H1 (cell line): ENCODE results near the gene LCNL1. TPM values are rescaled to one million over a fixed set of nuclear protein-coding genes. Genes with fewer than 3 reads are reported as not detected.

Source experiments
- ATF2 ChIP-seq: IDR thresholded peaks from 2 replicates; pipeline ENCODE4 v1.6.1; 2012; ENCODE audit warnings: low read length, inconsistent platforms
- BRCA1 ChIP-seq: IDR thresholded peaks from 2 replicates; pipeline ENCODE4 v1.6.1; 2012; ENCODE audit warnings: low read depth, low read length, improper control_type of control experiment
- CEBPB ChIP-seq: IDR thresholded peaks from 2 replicates; pipeline ENCODE4 v1.6.1; 2012; ENCODE audit warnings: low read depth, low read length
- CTCF ChIP-seq, 3 experiments: IDR thresholded peaks; 1 replicate in 2 of 3; 2 replicates in 1 of 3; pipeline versions ENCODE4 v1.5.1 to v1.6.1; 2011; ENCODE audit warnings: low read length in 3 of 3, mild to moderate bottlenecking in 3 of 3, inconsistent platforms in 2 of 3, low read depth in 1 of 3, moderate library complexity in 1 of 3; ENCODE audit not compliant: insufficient read depth in 1 of 3; ENCODE audit errors: control extremely low read depth in 1 of 3
- EGR1 ChIP-seq: IDR thresholded peaks from 2 replicates; pipeline ENCODE4 v1.6.1; 2011; ENCODE audit warnings: low read depth, low read length, borderline replicate concordance
- JUN ChIP-seq: IDR thresholded peaks from 2 replicates; pipeline ENCODE4 v1.6.1; 2011; ENCODE audit warnings: low read depth, mild to moderate bottlenecking, improper control_type of control experiment, low read length
- JUND ChIP-seq: IDR thresholded peaks from 2 replicates; pipeline ENCODE4 v1.6.1; 2011; ENCODE audit warnings: mild to moderate bottlenecking, improper control_type of control experiment, low read length
- KDM4A ChIP-seq: IDR thresholded peaks from one replicate; pipeline ENCODE4 v1.7.1; 2012; ENCODE audit warnings: low read depth, mild to moderate bottlenecking, moderate library complexity, low read length, inconsistent platforms; ENCODE audit not compliant: severe bottlenecking
- MAFK ChIP-seq: IDR thresholded peaks from 2 replicates; pipeline ENCODE4 v1.6.1; 2012; ENCODE audit warnings: low read depth, mild to moderate bottlenecking, improper control_type of control experiment, low read length
- NRF1 ChIP-seq: IDR thresholded peaks from 2 replicates; pipeline ENCODE4 v1.6.1; 2011; ENCODE audit warnings: mild to moderate bottlenecking, low read depth, low read length, improper control_type of control experiment
- PHF8 ChIP-seq: fragments of 200-600 bp; sonication (generic); conservative IDR thresholded peaks from 2 replicates; pipeline ENCODE4 v1.7.1; 2012; ENCODE audit warnings: low read depth, mild to moderate bottlenecking, inconsistent platforms, low read length, moderate library complexity
- RFX5 ChIP-seq: IDR thresholded peaks from 2 replicates; pipeline ENCODE4 v1.6.1; 2011; ENCODE audit warnings: low read depth, low read length, improper control_type of control experiment, borderline replicate concordance
- RNF2 ChIP-seq: fragments of 200-900, 300-1000 bp; sonication (generic); IDR thresholded peaks from 2 replicates; pipeline ENCODE4 v1.7.1; 2016; ENCODE audit warnings: borderline replicate concordance, low read depth, mild to moderate bottlenecking, antibody characterized with exemption, low read length; ENCODE audit not compliant: poor library complexity, severe bottlenecking; ENCODE audit errors: missing control alignments
- SIRT6 ChIP-seq: IDR thresholded peaks from one replicate; pipeline ENCODE4 v1.7.1; 2012; ENCODE audit warnings: low read length, inconsistent platforms
- SIX5 ChIP-seq: IDR thresholded peaks from 2 replicates; pipeline ENCODE4 v1.6.1; 2011; ENCODE audit warnings: mild to moderate bottlenecking, low read depth, low read length
- SP2 ChIP-seq: IDR thresholded peaks from 2 replicates; pipeline ENCODE4 v1.6.1; 2012; ENCODE audit warnings: mild to moderate bottlenecking, low read length, inconsistent platforms
- TAF7 ChIP-seq: optimal IDR thresholded peaks from 2 replicates; pipeline ENCODE3; 2011; ENCODE audit warnings: low read depth, mild to moderate bottlenecking, inconsistent platforms, low read length, moderate library complexity, borderline replicate concordance
- TEAD4 ChIP-seq: IDR thresholded peaks from 2 replicates; pipeline ENCODE4 v1.6.1; 2012; ENCODE audit warnings: low read depth, low read length, inconsistent platforms, mixed read lengths
- USF2 ChIP-seq: IDR thresholded peaks from 2 replicates; pipeline ENCODE4 v1.6.1; 2011; ENCODE audit warnings: low read length, improper control_type of control experiment
- polyA plus RNA-seq, 7 experiments: library from polyadenylated mRNA; depleted of rRNA in 3 of 7; stranded (reverse) in 5 of 7; unstranded in 2 of 7; fragments of >200 nt in 5 of 7; fragments of 200-250 nt in 2 of 7; gene quantifications; 1 replicate in 5 of 7; 2 replicates in 1 of 7; 4 replicates in 1 of 7; pipeline versions ENCODE4 v1.2.1 to v1.2.3, GENCODE V29; 2011 to 2013; ENCODE audit warnings: missing spikeins in 2 of 7, mixed read lengths in 2 of 7
- total RNA-seq: library from RNA; stranded (reverse); fragmentation: NEBNext Ultra II Directional; extraction: Animal tissue kit (Norgen Biotek cat#: 25700); gene quantifications from 2 replicates; pipeline ENCODE4 v1.2.1, GENCODE V29; 2021

The LCNL1 gene
- total and polyA plus RNA-seq, 2 of the 8 experiments (the other 6 are each of a cell fraction or from before 2014, with no cell fraction given) = 0.11 TPM; not detected in 1

GRCh38 chr9:136944519-136945332 is 38.1 kb upstream of the LCNL1 start, which contains the start of the genes C8G and FBXW5 (continued):
- TF ChIP-seq CTCF (IDR thresholded peaks at IDR 0.05; ENCODE audit: control extremely low read depth in 1 of 3, insufficient read depth in 1 of 3, low read depth in 1 of 3, low read length in 3 of 3) = peak in 2 of 3 experiments; percentile 89 to 95; a peak in 3 of 4 replicates
- no peak for TF ChIP-seq SIRT6
- TF ChIP-seq SP2 = no peak
- no peak for TF ChIP-seq CEBPB
- no peak for TF ChIP-seq SIX5
- TF ChIP-seq USF2 = no peak
- TF ChIP-seq EGR1 = peak; percentile 91
- TF ChIP-seq BRCA1 = no peak
- TF ChIP-seq TEAD4 = no peak
- peak; percentile 88 for TF ChIP-seq KDM4A
- peak; percentile 87 for TF ChIP-seq NRF1
- no peak for TF ChIP-seq MAFK
- no peak for TF ChIP-seq TAF7
- no peak for TF ChIP-seq JUND
- TF ChIP-seq RNF2 = no peak
- TF ChIP-seq PHF8 = no peak; the same call in none of the 2 replicates
- TF ChIP-seq ATF2 = no peak
- no peak for TF ChIP-seq JUN
- TF ChIP-seq RFX5 = no peak
